ENCODE data around the gene PLEKHG3.

GRCh38 chr14:64753374-64753773 is 49.1 kb downstream of the PLEKHG3 start:
- TF ChIP-seq CTCF (IDR thresholded peaks at IDR 0.05) (no peak), ZFX (IDR thresholded peaks at IDR 0.05; ENCODE audit: borderline replicate concordance) (no peak)

Data from 22Rv1 (cell line).